Measurements from ENCODE around the gene PSTPIP1. TPM values are rescaled to one million over a fixed set of nuclear protein-coding genes. Genes with fewer than 3 reads are reported as not detected.

PSTPIP1 gene
- polyA plus RNA-seq, 1 donor from 2014 or later: not detected

DNA sequence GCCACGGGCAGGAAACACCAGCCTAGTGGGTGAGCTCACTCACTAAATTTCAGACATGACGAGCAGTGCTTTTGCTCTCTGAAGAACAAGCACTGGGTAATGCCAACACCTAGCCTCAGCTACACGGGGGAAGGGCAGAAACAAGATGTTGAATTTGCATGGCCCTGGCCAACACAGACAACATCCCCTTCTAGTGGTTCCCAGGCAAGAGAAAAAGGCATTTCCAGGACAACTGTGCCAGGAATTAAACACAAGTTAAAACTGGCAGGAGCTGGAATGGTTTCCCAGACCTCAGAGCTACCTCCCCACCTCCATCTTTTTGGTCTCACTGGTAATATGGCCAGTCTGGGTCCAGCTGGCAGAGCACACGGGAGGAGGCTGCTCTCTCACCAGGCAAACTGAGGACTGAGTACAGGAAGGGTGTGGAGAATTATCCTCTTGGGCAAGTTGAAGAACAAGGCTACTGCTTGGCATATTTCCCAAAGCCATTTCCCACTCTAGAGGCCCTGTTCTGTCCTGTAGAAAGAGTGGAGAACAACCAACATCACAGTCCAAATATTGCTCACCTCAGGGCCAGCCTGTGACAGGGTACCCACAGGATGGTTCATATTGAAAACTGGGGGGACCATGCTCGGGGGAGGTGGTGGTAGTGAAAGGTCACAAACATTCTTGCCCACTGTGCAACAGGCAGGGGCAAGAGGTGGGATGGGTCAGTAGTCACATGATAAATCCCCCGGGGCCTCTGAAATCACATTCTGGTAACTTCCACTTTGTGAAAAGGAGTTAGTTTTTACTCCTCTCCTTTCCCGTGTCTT lies 49.5 kb downstream of the PSTPIP1 start:
- no peak overlapping the region for H2AFZ ChIP-seq (ENCODE audit: low read depth, low read length)
- no peak overlapping the region for H3K4me2 ChIP-seq (ENCODE audit: low read length)
- peaks cover 11% of the 10 kb centered on the region for H3K36me3 ChIP-seq (ENCODE audit: insufficient read depth, low read length)
- no peaks in the 10 kb centered on the region for H3K27me3 ChIP-seq (ENCODE audit: insufficient read depth, low read depth, low read length)
- no peaks in the 10 kb centered on the region for H3F3A ChIP-seq (ENCODE audit: insufficient read depth, low read length, poor library complexity, severe bottlenecking)
- TF ChIP-seq RAD21 (conservative IDR thresholded peaks at IDR 0.05): no peak
- no peak for TF ChIP-seq MXI1 (conservative IDR thresholded peaks at IDR 0.05; ENCODE audit: poor library complexity, severe bottlenecking)
- TF ChIP-seq, protein P1, sequence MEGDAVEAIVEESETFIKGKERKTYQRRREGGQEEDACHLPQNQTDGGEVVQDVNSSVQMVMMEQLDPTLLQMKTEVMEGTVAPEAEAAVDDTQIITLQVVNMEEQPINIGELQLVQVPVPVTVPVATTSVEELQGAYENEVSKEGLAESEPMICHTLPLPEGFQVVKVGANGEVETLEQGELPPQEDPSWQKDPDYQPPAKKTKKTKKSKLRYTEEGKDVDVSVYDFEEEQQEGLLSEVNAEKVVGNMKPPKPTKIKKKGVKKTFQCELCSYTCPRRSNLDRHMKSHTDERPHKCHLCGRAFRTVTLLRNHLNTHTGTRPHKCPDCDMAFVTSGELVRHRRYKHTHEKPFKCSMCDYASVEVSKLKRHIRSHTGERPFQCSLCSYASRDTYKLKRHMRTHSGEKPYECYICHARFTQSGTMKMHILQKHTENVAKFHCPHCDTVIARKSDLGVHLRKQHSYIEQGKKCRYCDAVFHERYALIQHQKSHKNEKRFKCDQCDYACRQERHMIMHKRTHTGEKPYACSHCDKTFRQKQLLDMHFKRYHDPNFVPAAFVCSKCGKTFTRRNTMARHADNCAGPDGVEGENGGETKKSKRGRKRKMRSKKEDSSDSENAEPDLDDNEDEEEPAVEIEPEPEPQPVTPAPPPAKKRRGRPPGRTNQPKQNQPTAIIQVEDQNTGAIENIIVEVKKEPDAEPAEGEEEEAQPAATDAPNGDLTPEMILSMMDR (IDR thresholded peaks at IDR 0.05; ENCODE audit: poor library complexity, severe bottlenecking): no peak
- no peak for TF ChIP-seq TAF1 (IDR thresholded peaks at IDR 0.05; ENCODE audit: low read depth)
- TF ChIP-seq POLR2AphosphoS5 (IDR thresholded peaks at IDR 0.05): no peak
- no peak for TF ChIP-seq EZH2 (IDR thresholded peaks at IDR 0.05; ENCODE audit: borderline replicate concordance, insufficient read depth, low read length, poor library complexity, severe bottlenecking)
- TF ChIP-seq, protein P2, sequence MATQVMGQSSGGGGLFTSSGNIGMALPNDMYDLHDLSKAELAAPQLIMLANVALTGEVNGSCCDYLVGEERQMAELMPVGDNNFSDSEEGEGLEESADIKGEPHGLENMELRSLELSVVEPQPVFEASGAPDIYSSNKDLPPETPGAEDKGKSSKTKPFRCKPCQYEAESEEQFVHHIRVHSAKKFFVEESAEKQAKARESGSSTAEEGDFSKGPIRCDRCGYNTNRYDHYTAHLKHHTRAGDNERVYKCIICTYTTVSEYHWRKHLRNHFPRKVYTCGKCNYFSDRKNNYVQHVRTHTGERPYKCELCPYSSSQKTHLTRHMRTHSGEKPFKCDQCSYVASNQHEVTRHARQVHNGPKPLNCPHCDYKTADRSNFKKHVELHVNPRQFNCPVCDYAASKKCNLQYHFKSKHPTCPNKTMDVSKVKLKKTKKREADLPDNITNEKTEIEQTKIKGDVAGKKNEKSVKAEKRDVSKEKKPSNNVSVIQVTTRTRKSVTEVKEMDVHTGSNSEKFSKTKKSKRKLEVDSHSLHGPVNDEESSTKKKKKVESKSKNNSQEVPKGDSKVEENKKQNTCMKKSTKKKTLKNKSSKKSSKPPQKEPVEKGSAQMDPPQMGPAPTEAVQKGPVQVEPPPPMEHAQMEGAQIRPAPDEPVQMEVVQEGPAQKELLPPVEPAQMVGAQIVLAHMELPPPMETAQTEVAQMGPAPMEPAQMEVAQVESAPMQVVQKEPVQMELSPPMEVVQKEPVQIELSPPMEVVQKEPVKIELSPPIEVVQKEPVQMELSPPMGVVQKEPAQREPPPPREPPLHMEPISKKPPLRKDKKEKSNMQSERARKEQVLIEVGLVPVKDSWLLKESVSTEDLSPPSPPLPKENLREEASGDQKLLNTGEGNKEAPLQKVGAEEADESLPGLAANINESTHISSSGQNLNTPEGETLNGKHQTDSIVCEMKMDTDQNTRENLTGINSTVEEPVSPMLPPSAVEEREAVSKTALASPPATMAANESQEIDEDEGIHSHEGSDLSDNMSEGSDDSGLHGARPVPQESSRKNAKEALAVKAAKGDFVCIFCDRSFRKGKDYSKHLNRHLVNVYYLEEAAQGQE (IDR thresholded peaks at IDR 0.05; ENCODE audit: borderline replicate concordance): no peak
- TF ChIP-seq EP300 (conservative IDR thresholded peaks at IDR 0.05; ENCODE audit: poor library complexity, severe bottlenecking): no peak
- no peak for TF ChIP-seq SMC3 (conservative IDR thresholded peaks at IDR 0.05; ENCODE audit: poor library complexity)
- H3K9me3 ChIP-seq (ENCODE audit: low read length): no peaks in the 10 kb centered on the region
- H3K27ac ChIP-seq (ENCODE audit: low read length): no peak overlapping the region
- H4K20me1 ChIP-seq (ENCODE audit: insufficient read depth): no peaks in the 10 kb centered on the region
- no peaks in the 10 kb centered on the region for H3K79me2 ChIP-seq (replicated peaks; ENCODE audit: insufficient read depth, low read length)
- no peak overlapping the region for H3K9ac ChIP-seq (ENCODE audit: low read length)
- no peak overlapping the region for H3K4me3 ChIP-seq (ENCODE audit: low read length)
- H3K9me2 ChIP-seq (ENCODE audit: insufficient read depth, low read length): no peaks in the 10 kb centered on the region

DNA sequence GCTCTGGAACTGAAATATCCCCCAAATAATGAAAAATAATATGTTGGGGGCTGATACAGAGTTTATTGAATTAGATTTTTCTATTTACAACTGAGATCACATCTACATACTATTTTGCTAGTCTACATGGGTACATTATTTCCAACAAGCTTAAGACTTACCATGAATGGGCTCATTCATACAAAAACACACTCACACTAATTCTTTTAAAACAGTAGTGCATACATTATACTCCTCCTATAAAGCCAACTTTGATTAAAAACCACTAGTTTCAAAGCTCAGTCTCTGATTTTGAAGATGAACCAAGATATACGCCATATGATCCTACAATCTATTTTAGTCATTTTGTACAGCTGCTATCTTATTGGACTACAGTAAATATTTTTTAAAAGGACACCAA lies 51.1 kb downstream of the PSTPIP1 start:
- Histone ChIP-seq H3K27me3 (ENCODE audit: insufficient read depth, low read depth, low read length) (no peaks in the 10 kb centered on the region), H3F3A (ENCODE audit: insufficient read depth, low read length, poor library complexity, severe bottlenecking) (no peaks in the 10 kb centered on the region), H3K27ac (ENCODE audit: low read length) (no peak overlapping the region), H3K9me2 (ENCODE audit: insufficient read depth, low read length) (no peaks in the 10 kb centered on the region), H4K20me1 (ENCODE audit: insufficient read depth) (no peaks in the 10 kb centered on the region), H3K79me2 (replicated peaks; ENCODE audit: insufficient read depth, low read length) (no peaks in the 10 kb centered on the region), H3K4me3 (ENCODE audit: low read length) (no peak overlapping the region), H3K9me3 (ENCODE audit: low read length) (no peaks in the 10 kb centered on the region), H2AFZ (ENCODE audit: low read depth, low read length) (no peak overlapping the region), H3K9ac (ENCODE audit: low read length) (no peak overlapping the region), H3K36me3 (ENCODE audit: insufficient read depth, low read length) (peaks cover 17% of the 10 kb centered on the region), H3K4me2 (ENCODE audit: low read length) (no peak overlapping the region)
- no peak for TF ChIP-seq EZH2 (IDR thresholded peaks at IDR 0.05; ENCODE audit: borderline replicate concordance, insufficient read depth, low read length, poor library complexity, severe bottlenecking)
- no peak for TF ChIP-seq MXI1 (conservative IDR thresholded peaks at IDR 0.05; ENCODE audit: poor library complexity, severe bottlenecking)
- TF ChIP-seq, protein P2 (IDR thresholded peaks at IDR 0.05; ENCODE audit: borderline replicate concordance): no peak
- no peak for TF ChIP-seq TAF1 (IDR thresholded peaks at IDR 0.05; ENCODE audit: low read depth)
- TF ChIP-seq, protein P1 (IDR thresholded peaks at IDR 0.05; ENCODE audit: poor library complexity, severe bottlenecking): no peak
- TF ChIP-seq SMC3 (conservative IDR thresholded peaks at IDR 0.05; ENCODE audit: poor library complexity): no peak
- no peak for TF ChIP-seq EP300 (conservative IDR thresholded peaks at IDR 0.05; ENCODE audit: poor library complexity, severe bottlenecking)
- no peak for TF ChIP-seq RAD21 (conservative IDR thresholded peaks at IDR 0.05)
- no peak for TF ChIP-seq POLR2AphosphoS5 (IDR thresholded peaks at IDR 0.05)

All from neural cell (in vitro differentiated cells).